Esophagus muscularis mucosa (tissue), 4 donors: ENCODE data around the gene NDUFA3. TPM values are rescaled to one million over a fixed set of nuclear protein-coding genes. Genes with fewer than 3 reads are reported as not detected.
"Not testable (repeated sequence)": the region's sequence is repeated elsewhere in the genome, so short reads cannot be mapped to it uniquely, and the experiment has no call there.

Experiments used
- DNase-seq: peaks from one replicate; pipeline ENCODE4 v3.0.0-alpha.2; 2017; ENCODE audit errors: extremely low spot score
- H3K27ac ChIP-seq, 4 donors: fragments of 200-600 bp; sonication (generic); replicated peaks in 1 of 4; 1 replicate in 3 of 4; 2 replicates in 1 of 4; pipeline ENCODE4 v1.5.1; 2016 to 2019; ENCODE audit warnings: mild to moderate bottlenecking in 1 of 4
- H3K27me3 ChIP-seq, 4 donors: fragments of 200-600 bp; sonication (generic); one replicate each; pipeline versions ENCODE4 v1.5.1 to v1.6.0; 2016 to 2019
- H3K36me3 ChIP-seq, 4 donors: fragments of 200-600 bp; sonication (generic); one replicate each; pipeline ENCODE4 v1.5.1; 2016 to 2019
- H3K4me1 ChIP-seq, 4 donors: fragments of 200-600 bp; sonication (generic); one replicate each; pipeline ENCODE4 v1.5.1; 2016 to 2019
- H3K4me3 ChIP-seq, 4 donors: fragments of 200-600 bp; sonication (generic); 1 replicate in 2 of 4; 2 replicates in 2 of 4; pipeline ENCODE4 v1.5.1; 2016 to 2019; ENCODE audit warnings: mild to moderate bottlenecking in 4 of 4, moderate library complexity in 1 of 4
- H3K9me3 ChIP-seq, 4 donors: fragments of 200-600 bp; sonication (generic); 1 replicate in 3 of 4; 2 replicates in 1 of 4; pipeline ENCODE4 v1.5.1; 2016 to 2019
- EP300 ChIP-seq: sonication (generic); formaldehyde crosslinking; IDR thresholded peaks from one replicate; pipeline ENCODE4 v1.6.1; 2017; ENCODE audit warnings: antibody characterized with exemption
- POLR2A ChIP-seq: fragments of 450-650 bp; IDR thresholded peaks from one replicate; pipeline ENCODE4 v1.6.1; 2017; ENCODE audit warnings: antibody characterized with exemption, moderate library complexity, mild to moderate bottlenecking, low read depth
- POLR2AphosphoS5 ChIP-seq, 2 donors: sonication (generic); formaldehyde crosslinking; IDR thresholded peaks; one replicate each; pipeline ENCODE4 v1.6.1; 2017; ENCODE audit warnings: antibody characterized with exemption in 2 of 2
- WGBS: methylation state at CpG from one replicate; pipeline ENCODE4 v1.1.5; 2018; 5-methylcytosine and 5-hydroxymethylcytosine counted together
- intact Hi-C: fragments of 100-400 bp; cut with DNase I; formaldehyde crosslinking; loops from one replicate; pipeline ENCODE4 v1.15.1; 2023
- total RNA-seq, 4 donors: library from RNA; depleted of rRNA; stranded (reverse); fragments of >200 nt; gene quantifications; one replicate each; pipeline versions ENCODE4 v1.1.0 to v1.2.1, GENCODE V29; 2016
- TF ChIP-seq, protein P1 (sequence below), 3 experiments: fragments of 200-600 bp in 2 of 3; fragments of 450-650 bp in 1 of 3; sonication (generic) in 2 of 3; IDR thresholded peaks; one replicate each; pipeline ENCODE4 v1.5.1; 2017 to 2019; ENCODE audit warnings: antibody characterized with exemption in 3 of 3, mild to moderate bottlenecking in 2 of 3, moderate library complexity in 1 of 3

NDUFA3 gene
- total RNA-seq, 4 donors from 2014 or later, result 9.1 to 50.9 (median 26.4) TPM

DNA sequence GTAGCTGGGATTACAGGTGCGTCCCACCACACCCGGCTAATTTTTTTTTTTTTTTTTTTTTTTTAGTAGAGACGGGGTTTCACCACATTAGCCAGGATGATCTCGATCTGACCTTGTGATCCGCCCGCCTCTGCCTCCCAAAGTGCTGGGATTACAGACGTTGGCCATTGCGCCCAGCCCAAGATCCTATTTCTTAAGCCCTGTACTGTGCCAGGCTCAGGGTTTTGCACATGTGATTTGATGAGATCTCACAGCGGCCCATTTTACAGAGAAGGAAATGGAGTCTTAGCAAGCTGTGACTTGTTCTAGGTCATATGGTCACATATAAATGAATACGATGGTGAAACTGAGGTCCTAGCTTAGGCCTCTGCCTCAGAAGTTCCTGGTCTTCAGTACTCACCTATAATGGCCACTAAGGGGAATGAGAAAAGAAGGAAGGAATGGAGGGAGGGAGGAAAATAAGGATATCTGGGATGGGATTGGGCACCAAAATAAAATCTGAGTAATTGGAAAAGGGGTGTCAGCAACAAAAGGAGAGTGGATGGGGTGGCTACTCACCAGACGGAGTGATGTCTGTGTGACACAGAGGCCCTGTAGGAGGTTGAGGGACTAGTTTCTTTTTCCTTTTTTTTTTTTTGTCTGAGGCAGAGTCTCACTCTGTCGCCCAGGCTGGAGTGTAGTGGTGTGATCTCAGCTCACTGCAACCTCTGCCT is 3.3 kb upstream of the NDUFA3 start:
- Histone ChIP-seq H3K27me3 (peaks cover 0 to 21% (median 4%) of the 10 kb centered on the region in 4 donors), H3K4me3 (no peak overlapping the region), H3K9me3 (no peaks in the 10 kb centered on the region), H3K36me3 (peaks cover 0 to 2% (median 0%) of the 10 kb centered on the region in 4 donors), H3K4me1 (peaks cover 7 to 40% (median 33%) of the 10 kb centered on the region in 4 donors), H3K27ac (no peak overlapping the region)
- WGBS, result 79% methylated on average over 12 of the region's 12 CpGs
- intact Hi-C loops, result no loop called here
- no peak for DNase-seq
- TF ChIP-seq EP300 (no peak), POLR2AphosphoS5 (IDR thresholded peaks at IDR 0.05) (no peak), POLR2A (no peak)
- TF ChIP-seq, protein P1, sequence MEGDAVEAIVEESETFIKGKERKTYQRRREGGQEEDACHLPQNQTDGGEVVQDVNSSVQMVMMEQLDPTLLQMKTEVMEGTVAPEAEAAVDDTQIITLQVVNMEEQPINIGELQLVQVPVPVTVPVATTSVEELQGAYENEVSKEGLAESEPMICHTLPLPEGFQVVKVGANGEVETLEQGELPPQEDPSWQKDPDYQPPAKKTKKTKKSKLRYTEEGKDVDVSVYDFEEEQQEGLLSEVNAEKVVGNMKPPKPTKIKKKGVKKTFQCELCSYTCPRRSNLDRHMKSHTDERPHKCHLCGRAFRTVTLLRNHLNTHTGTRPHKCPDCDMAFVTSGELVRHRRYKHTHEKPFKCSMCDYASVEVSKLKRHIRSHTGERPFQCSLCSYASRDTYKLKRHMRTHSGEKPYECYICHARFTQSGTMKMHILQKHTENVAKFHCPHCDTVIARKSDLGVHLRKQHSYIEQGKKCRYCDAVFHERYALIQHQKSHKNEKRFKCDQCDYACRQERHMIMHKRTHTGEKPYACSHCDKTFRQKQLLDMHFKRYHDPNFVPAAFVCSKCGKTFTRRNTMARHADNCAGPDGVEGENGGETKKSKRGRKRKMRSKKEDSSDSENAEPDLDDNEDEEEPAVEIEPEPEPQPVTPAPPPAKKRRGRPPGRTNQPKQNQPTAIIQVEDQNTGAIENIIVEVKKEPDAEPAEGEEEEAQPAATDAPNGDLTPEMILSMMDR (IDR thresholded peaks at IDR 0.05), result no peak

- H3K4me3 ChIP-seq, H3K27ac ChIP-seq, DNase-seq, H3K36me3 ChIP-seq, H3K9me3 ChIP-seq: not testable (repeated sequence)
- Histone ChIP-seq H3K4me1 (peaks cover 7 to 45% (median 36%) of the 10 kb centered on the region in 4 donors), H3K27me3 (peaks cover 0 to 16% (median 4%) of the 10 kb centered on the region in 4 donors)
- intact Hi-C loops, result loop anchor here (10.0 kb wide), 1 partner anchor 225 kb away; no protein-coding TSS in a partner anchor
- WGBS, result 85% methylated on average over 9 of the region's 9 CpGs
These were observed 2.8 kb upstream of the NDUFA3 start for GRCh38 chr19:54099903-54100255.

- peaks cover 7 to 42% (median 34%) of the 10 kb centered on the region in 4 donors for H3K4me1 ChIP-seq
- intact Hi-C loops, result loop anchor here (10.0 kb wide), 1 partner anchor 226 kb away; no protein-coding TSS in a partner anchor
- DNase-seq, result no peak
- H3K27ac ChIP-seq, result no peak within 1 kb of the TSS
- TF ChIP-seq POLR2AphosphoS5 (IDR thresholded peaks at IDR 0.05) (no peak), POLR2A (no peak)
- peaks cover 0 to 9% (median 3%) of the 10 kb centered on the region in 4 donors for H3K27me3 ChIP-seq
- peaks cover 0 to 9% (median 3%) of the 10 kb centered on the region in 4 donors for H3K36me3 ChIP-seq
- peak within 1 kb of the TSS in 1 of 4 donors; percentile 7 for H3K4me3 ChIP-seq
- H3K9me3 ChIP-seq, result no peaks in the 10 kb centered on the region
- WGBS, result 62% methylated on average over 5 of the region's 5 CpGs
These were observed 2.1 kb upstream of the NDUFA3 start, which contains the start of gene OSCAR for GRCh38 chr19:54100561-54100960. Gene OSCAR, minus strand, starts transcription at chr19:54100803. Its CDS starts 11 bp downstream, at chr19:54100792.

DNA sequence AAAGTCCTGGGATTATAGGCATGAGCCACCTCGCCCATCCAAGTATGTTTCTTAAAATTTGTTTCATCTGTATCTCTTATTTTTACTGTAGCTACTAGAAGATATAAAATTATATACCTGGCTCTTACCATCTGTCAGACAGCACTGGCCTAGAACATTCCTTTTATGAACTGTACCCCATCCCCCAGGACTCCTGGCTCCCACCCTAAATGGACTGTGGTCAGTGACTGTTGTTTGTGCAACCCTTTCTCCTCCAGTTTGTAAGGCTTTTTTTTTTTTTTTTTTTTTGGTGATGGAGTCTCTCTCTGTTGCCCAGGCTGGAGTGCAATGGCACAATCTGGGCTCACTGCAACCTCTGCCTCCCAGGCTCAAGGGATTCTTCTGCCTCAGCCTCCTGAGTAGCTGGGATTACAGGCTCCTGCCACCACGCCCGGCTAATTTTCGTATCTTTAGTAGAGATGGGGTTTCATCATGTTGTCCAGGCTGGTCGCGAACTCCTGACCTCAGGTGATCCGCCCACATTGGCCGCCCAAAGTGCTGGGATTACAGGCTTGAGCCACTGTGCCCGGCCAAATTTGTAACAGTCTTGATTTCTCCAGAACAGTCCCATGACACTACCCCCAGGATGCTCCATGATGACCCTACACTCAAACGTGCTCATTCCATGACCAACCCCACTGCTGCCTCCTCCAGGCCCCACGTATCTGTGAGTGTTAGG is 2.5 kb downstream of the NDUFA3 start:
- intact Hi-C loops, result loop anchor here (10.0 kb wide), 1 partner anchor 230 kb away; no protein-coding TSS in a partner anchor
- H3K36me3 ChIP-seq, result peaks cover 33 to 55% (median 48%) of the 10 kb centered on the region in 4 donors
- H3K27ac ChIP-seq, result no peak overlapping the region
- peaks cover 7 to 34% (median 24%) of the 10 kb centered on the region in 4 donors for H3K4me1 ChIP-seq
- no peaks in the 10 kb centered on the region for H3K9me3 ChIP-seq
- no peak for DNase-seq
- no peak overlapping the region for H3K4me3 ChIP-seq
- 74% methylated on average over 5 of the region's 11 CpGs for WGBS
- H3K27me3 ChIP-seq, result no peaks in the 10 kb centered on the region
- no peak for TF ChIP-seq POLR2AphosphoS5 (IDR thresholded peaks at IDR 0.05)
- TF ChIP-seq, protein P1 (IDR thresholded peaks at IDR 0.05), result no peak
- no peak for TF ChIP-seq POLR2A
- TF ChIP-seq EP300, result no peak

DNA sequence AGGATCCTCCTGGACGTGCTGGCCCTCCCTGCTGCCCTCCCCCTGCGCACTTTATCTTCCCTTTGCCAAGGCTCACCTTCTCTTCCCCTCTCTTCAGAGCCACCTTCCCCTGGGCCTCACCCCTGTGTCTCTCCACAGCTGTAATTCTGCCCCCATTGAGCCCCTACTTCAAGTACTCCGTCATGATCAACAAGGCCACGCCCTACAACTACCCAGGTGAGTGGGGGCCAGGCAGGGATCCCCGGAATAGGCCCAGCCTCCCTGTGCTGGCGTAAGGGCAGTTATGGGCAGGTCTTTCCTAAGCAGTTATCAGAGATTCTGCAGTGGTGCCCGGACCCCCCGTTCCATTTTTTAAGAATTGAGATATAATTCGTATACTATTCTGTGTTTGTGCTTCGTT is 3.1 kb downstream of the NDUFA3 start:
- 91% methylated on average over 10 of the region's 10 CpGs for WGBS
- Histone ChIP-seq H3K9me3 (no peaks in the 10 kb centered on the region), H3K4me1 (peaks cover 7 to 34% (median 24%) of the 10 kb centered on the region in 4 donors), H3K4me3 (no peak overlapping the region), H3K27me3 (no peaks in the 10 kb centered on the region), H3K27ac (no peak overlapping the region), H3K36me3 (peaks cover 33 to 61% (median 54%) of the 10 kb centered on the region in 4 donors)
- no peak for DNase-seq
- intact Hi-C loops, result loop anchor here (10.0 kb wide), 1 partner anchor 231 kb away; no protein-coding TSS in a partner anchor
- TF ChIP-seq POLR2AphosphoS5 (IDR thresholded peaks at IDR 0.05), result no peak

- Histone ChIP-seq H3K27me3 (no peaks in the 10 kb centered on the region), H3K4me3 (no peak overlapping the region), H3K36me3 (peaks cover 33 to 69% (median 59%) of the 10 kb centered on the region in 4 donors), H3K4me1 (peaks cover 7 to 34% (median 24%) of the 10 kb centered on the region in 4 donors), H3K9me3 (no peaks in the 10 kb centered on the region), H3K27ac (no peak overlapping the region)
- intact Hi-C loops, result loop anchor here (10.0 kb wide), 1 partner anchor 232 kb away; no protein-coding TSS in a partner anchor
- DNase-seq, result no peak
- WGBS, result 76% methylated on average over 13 of the region's 15 CpGs
- TF ChIP-seq POLR2A, result no peak
- no peak for TF ChIP-seq POLR2AphosphoS5 (IDR thresholded peaks at IDR 0.05)
- TF ChIP-seq, protein P1 (IDR thresholded peaks at IDR 0.05), result no peak
- no peak for TF ChIP-seq EP300
These were observed 4.1 kb downstream of the NDUFA3 start for GRCh38 chr19:54106716-54107115.
